Measurements from ENCODE around the gene NOG.

Gene NOG

GRCh38 chr17:56593646-56594319 lies at the start of gene NOG:
TSS of gene NOG (plus strand) at chr17:56593699. CDS start at chr17:56594224, 525 bp downstream.
- DNase-seq: no peak

GRCh38 chr17:56545106-56545505 lies 48.4 kb upstream of the NOG start:
- no peak for DNase-seq

- no peak for DNase-seq
Measured at GRCh38 chr17:56545930-56546329, 47.6 kb upstream of the NOG start.

- DNase-seq: no peak
Measured at GRCh38 chr17:56548661-56549060, 44.8 kb upstream of the NOG start.

GRCh38 chr17:56549501-56549900 lies 44.0 kb upstream of the NOG start:
- no peak for DNase-seq

GRCh38 chr17:56557682-56558081 lies 35.8 kb upstream of the NOG start:
- DNase-seq: no peak

GRCh38 chr17:56558088-56558487 lies 35.4 kb upstream of the NOG start:
- DNase-seq: no peak

- no peak for DNase-seq
Measured at GRCh38 chr17:56570199-56570598, 23.3 kb upstream of the NOG start.

- no peak for DNase-seq
Measured at GRCh38 chr17:56571456-56571855, 22.0 kb upstream of the NOG start.

GRCh38 chr17:56577190-56577842 lies 16.2 kb upstream of the NOG start:
- no peak for DNase-seq

GRCh38 chr17:56577843-56578204 lies 15.7 kb upstream of the NOG start:
- DNase-seq: no peak

GRCh38 chr17:56581635-56582627 lies 11.6 kb upstream of the NOG start:
- DNase-seq: no peak

- DNase-seq: no peak
Measured at GRCh38 chr17:56583772-56584171, 9.7 kb upstream of the NOG start.

GRCh38 chr17:56587298-56587697 lies 6.2 kb upstream of the NOG start:
- no peak for DNase-seq

- peak; percentile 61 for DNase-seq
Measured at GRCh38 chr17:56592487-56593085, 913 bp upstream of the NOG start.

GRCh38 chr17:56593086-56593645 lies 333 bp upstream of the NOG start:
- DNase-seq: peak; percentile 61

- peak; percentile 20 for DNase-seq
Measured at GRCh38 chr17:56594320-56595107, 1.0 kb downstream of the NOG start.

GRCh38 chr17:56595108-56595418 lies 1.6 kb downstream of the NOG start:
- no peak for DNase-seq

GRCh38 chr17:56595831-56596690 lies 2.6 kb downstream of the NOG start:
- DNase-seq: no peak

GRCh38 chr17:56596691-56597494 lies 3.4 kb downstream of the NOG start:
- peak; percentile 14 for DNase-seq
